H9 (cell line): ENCODE results near the gene TPSAB1. TPM values are rescaled to one million over a fixed set of nuclear protein-coding genes. Genes with fewer than 3 reads are reported as not detected.

Experiments
- DNase-seq: peaks from one replicate; pipeline ENCODE4 v3.0.0-alpha.2; 2017
- H2AFZ ChIP-seq: one replicate; pipeline ENCODE4 v1.6.1; 2013; ENCODE audit warnings: mild to moderate bottlenecking, low read length, control low read depth, moderate library complexity
- H2AK5ac ChIP-seq: 2 replicates; pipeline ENCODE4 v1.6.1; 2013; ENCODE audit warnings: low read length, control low read depth, mixed read lengths; ENCODE audit not compliant: insufficient read length
- H2BK120ac ChIP-seq: one replicate; pipeline ENCODE4 v1.6.1; 2013; ENCODE audit warnings: low read depth, mild to moderate bottlenecking, low read length, control low read depth, inconsistent platforms; ENCODE audit not compliant: poor library complexity, severe bottlenecking
- H2BK12ac ChIP-seq: 2 replicates; pipeline ENCODE4 v1.6.1; 2013; ENCODE audit warnings: low read length, control low read depth, mixed read lengths, low read depth; ENCODE audit not compliant: insufficient read length
- H2BK15ac ChIP-seq: 2 replicates; pipeline ENCODE4 v1.6.1; 2013; ENCODE audit warnings: low read depth, low read length, control low read depth
- H2BK20ac ChIP-seq: one replicate; pipeline ENCODE4 v1.6.1; 2013; ENCODE audit warnings: low read depth, mild to moderate bottlenecking, low read length, control low read depth, inconsistent platforms; ENCODE audit not compliant: poor library complexity, severe bottlenecking
- H2BK5ac ChIP-seq: 2 replicates; pipeline ENCODE4 v1.6.1; 2013; ENCODE audit warnings: low read length, control low read depth, mixed read lengths; ENCODE audit not compliant: insufficient read length
- H3K14ac ChIP-seq: 2 replicates; pipeline ENCODE4 v1.6.1; 2013; ENCODE audit warnings: low read length, control low read depth; ENCODE audit not compliant: insufficient read depth
- H3K18ac ChIP-seq: 2 replicates; pipeline ENCODE4 v1.6.1; 2013; ENCODE audit warnings: low read depth, mild to moderate bottlenecking, mixed read lengths, low read length, control low read depth; ENCODE audit not compliant: insufficient read length
- H3K23ac ChIP-seq: 2 replicates; pipeline ENCODE4 v1.6.1; 2013; ENCODE audit warnings: low read length, control low read depth, mixed read lengths, low read depth; ENCODE audit not compliant: insufficient read length
- H3K23me2 ChIP-seq: 2 replicates; pipeline ENCODE4 v1.6.1; 2013; ENCODE audit warnings: low read depth, mild to moderate bottlenecking, mixed read lengths, low read length, control low read depth; ENCODE audit not compliant: insufficient read length, poor library complexity, severe bottlenecking
- H3K27ac ChIP-seq: 2 replicates; pipeline ENCODE4 v1.5.1; 2013; ENCODE audit warnings: low read length, control low read depth, mixed read lengths, low read depth; ENCODE audit not compliant: insufficient read length
- H3K27me3 ChIP-seq: 2 replicates; pipeline ENCODE4 v1.6.1; 2013; ENCODE audit warnings: low read length, control low read depth, inconsistent platforms; ENCODE audit not compliant: insufficient read depth
- H3K4ac ChIP-seq: 2 replicates; pipeline ENCODE4 v1.6.1; 2013; ENCODE audit warnings: low read depth, mild to moderate bottlenecking, control low read depth, inconsistent platforms, low read length, moderate library complexity
- H3K4me1 ChIP-seq: 2 replicates; pipeline ENCODE4 v1.6.1; 2013; ENCODE audit warnings: low read length, control low read depth, inconsistent platforms; ENCODE audit not compliant: insufficient read depth
- H3K4me2 ChIP-seq: 2 replicates; pipeline ENCODE4 v1.6.1; 2013; ENCODE audit warnings: low read length, control low read depth, mixed read lengths; ENCODE audit not compliant: insufficient read length, insufficient read depth
- H3K56ac ChIP-seq: 2 replicates; pipeline ENCODE4 v1.6.1; 2013; ENCODE audit warnings: low read depth, mild to moderate bottlenecking, mixed read lengths, low read length, control low read depth; ENCODE audit not compliant: insufficient read length
- H3K79me1 ChIP-seq: 2 replicates; pipeline ENCODE4 v1.6.1; 2013; ENCODE audit warnings: low read depth, mild to moderate bottlenecking, moderate library complexity, low read length, control low read depth, inconsistent platforms; ENCODE audit not compliant: insufficient read depth, poor library complexity, severe bottlenecking
- H3K79me2 ChIP-seq: 2 replicates; pipeline ENCODE4 v1.6.1; 2013; ENCODE audit warnings: low read length, control low read depth, inconsistent platforms; ENCODE audit not compliant: insufficient read depth
- H3K9ac ChIP-seq: 2 replicates; pipeline ENCODE4 v1.6.1; 2013; ENCODE audit warnings: low read length, control low read depth, mixed read lengths; ENCODE audit not compliant: insufficient read length; ENCODE audit errors: extremely low read depth
- H3K9me3 ChIP-seq: one replicate; pipeline ENCODE4 v1.6.1; 2013; ENCODE audit warnings: low read depth, low read length, inconsistent platforms; ENCODE audit not compliant: control insufficient read depth
- H3T11ph ChIP-seq: one replicate; pipeline ENCODE4 v1.6.1; 2013; ENCODE audit warnings: mild to moderate bottlenecking, low read length, control low read depth, inconsistent platforms
- H4K20me1 ChIP-seq: one replicate; pipeline ENCODE4 v1.6.1; 2013; ENCODE audit not compliant: control insufficient read depth, insufficient read length, insufficient read depth
- H4K5ac ChIP-seq: 2 replicates; pipeline ENCODE4 v1.6.1; 2013; ENCODE audit warnings: low read depth, mild to moderate bottlenecking, mixed read lengths, low read length, control low read depth; ENCODE audit not compliant: insufficient read length
- H4K8ac ChIP-seq: replicated peaks from 2 replicates; pipeline ENCODE4 v1.6.1; 2013; ENCODE audit warnings: low read length, control low read depth, mixed read lengths, low read depth; ENCODE audit not compliant: insufficient read length
- H4K91ac ChIP-seq: 2 replicates; pipeline ENCODE4 v1.6.1; 2013; ENCODE audit warnings: low read depth, mild to moderate bottlenecking, moderate library complexity, mixed read lengths, low read length, control low read depth; ENCODE audit not compliant: insufficient read length
- H3K27ac Mint-ChIP-seq, 3 experiments: 2 replicates in 2 of 3; 3 replicates in 1 of 3; pipeline ENCODE4 v1.8.0; 2020 to 2021; ENCODE audit warnings: mixed read lengths in 3 of 3, mild to moderate bottlenecking in 1 of 3, moderate library complexity in 1 of 3
- H3K27me3 Mint-ChIP-seq: 2 replicates; pipeline ENCODE4 v1.8.0; 2021; ENCODE audit warnings: low read depth, mild to moderate bottlenecking, moderate library complexity, mixed read lengths
- H3K36me3 Mint-ChIP-seq, 3 experiments: 2 replicates in 2 of 3; 3 replicates in 1 of 3; pipeline ENCODE4 v1.8.0; 2020 to 2021; ENCODE audit warnings: low read depth in 3 of 3, mixed read lengths in 3 of 3; ENCODE audit not compliant: insufficient read depth in 1 of 3
- H3K4me1 Mint-ChIP-seq, 2 experiments: 2 replicates each; pipeline ENCODE4 v1.8.0; 2020; ENCODE audit warnings: mixed read lengths in 2 of 2
- H3K4me3 Mint-ChIP-seq, 2 experiments: 2 replicates in 1 of 2; 3 replicates in 1 of 2; pipeline ENCODE4 v1.8.0; 2020 to 2021; ENCODE audit warnings: mild to moderate bottlenecking in 2 of 2, mixed read lengths in 2 of 2, moderate library complexity in 1 of 2
- H3K9me3 Mint-ChIP-seq, 2 experiments: 2 replicates in 1 of 2; 3 replicates in 1 of 2; pipeline ENCODE4 v1.8.0; 2020; ENCODE audit warnings: mild to moderate bottlenecking in 2 of 2, mixed read lengths in 2 of 2, moderate library complexity in 1 of 2
- CTCF ChIP-seq: fragments of 200-600 bp; sonication (generic); conservative IDR thresholded peaks from 3 replicates; pipeline ENCODE4 v1.8.0; 2021; ENCODE audit warnings: antibody characterized with exemption, mild to moderate bottlenecking
- WGBS: extraction: QIAGEN DNeasy Blood & Tissue Kit; methylation state at CpG from one replicate; pipeline ENCODE4 v1.1.7; 2013; ENCODE audit warnings: missing lambda C conversion rate, low lambda C conversion rate, mixed read lengths; ENCODE audit not compliant: insufficient read length; ENCODE audit errors: extremely low coverage; 5-methylcytosine and 5-hydroxymethylcytosine counted together
- total RNA-seq: library from RNA; stranded (reverse); gene quantifications from 2 replicates; pipeline ENCODE4 v1.2.1, GENCODE V29; 2021

The TPSAB1 gene
- total RNA-seq, 1 experiment from 2014 or later, result not detected

- no peaks in the 10 kb centered on the region for H4K20me1 ChIP-seq
- no peak overlapping the region for H3T11ph ChIP-seq
- no peaks in the 10 kb centered on the region for H3K9me3 ChIP-seq
- Mint-ChIP-seq H3K27me3 (no peaks in the 10 kb centered on the region), H3K27ac (peak overlapping the region in 1 of 3 experiments; percentile 39; a peak in 1 of 7 replicates), H3K9me3 (no peaks in the 10 kb centered on the region), H3K4me1 (no peaks in the 10 kb centered on the region), H3K4me3 (no peak overlapping the region), H3K36me3 (peaks cover 0 to 32% (median 26%) of the 10 kb centered on the region in 3 experiments; a peak in 6 of 7 replicates)
- H3K18ac ChIP-seq, result no peak overlapping the region
- H3K79me2 ChIP-seq, result no peaks in the 10 kb centered on the region
- no peak overlapping the region for H4K5ac ChIP-seq
- DNase-seq, result no peak
- no peak overlapping the region for H3K4ac ChIP-seq
- H2BK15ac ChIP-seq, result no peak overlapping the region
- H3K4me2 ChIP-seq, result no peak overlapping the region
- H3K27me3 ChIP-seq, result no peaks in the 10 kb centered on the region
- H3K14ac ChIP-seq, result no peak overlapping the region
- no peak overlapping the region for H3K9ac ChIP-seq
- H4K91ac ChIP-seq, result no peak overlapping the region
- no peak overlapping the region for H2BK5ac ChIP-seq
- H3K23me2 ChIP-seq, result no peaks in the 10 kb centered on the region
- no peak overlapping the region for H3K56ac ChIP-seq
- H4K8ac ChIP-seq, result no peak overlapping the region
- no peak overlapping the region for H2BK120ac ChIP-seq
- no CpG with 5 or more reads among the region's 43 CpGs for WGBS
- no peak overlapping the region for H2AFZ ChIP-seq
- H3K23ac ChIP-seq, result no peak overlapping the region
- no peak overlapping the region for H3K27ac ChIP-seq
- H2AK5ac ChIP-seq, result no peak overlapping the region
- no peaks in the 10 kb centered on the region for H3K4me1 ChIP-seq
- no peak overlapping the region for H2BK20ac ChIP-seq
- no peak overlapping the region for H2BK12ac ChIP-seq
- H3K79me1 ChIP-seq, result no peaks in the 10 kb centered on the region
- no peak for TF ChIP-seq CTCF
Measured at GRCh38 chr16:1209081-1209480, 31.4 kb upstream of the TPSAB1 start.
